Measurements from ENCODE around the gene BANF1.
A peak's percentile ranks its signal among the peaks of the same experiment; 100 is the strongest.
"Not testable (repeated sequence)": the region's sequence is repeated elsewhere in the genome, so short reads cannot be mapped to it uniquely, and the experiment has no call there.

Gene BANF1

DNA sequence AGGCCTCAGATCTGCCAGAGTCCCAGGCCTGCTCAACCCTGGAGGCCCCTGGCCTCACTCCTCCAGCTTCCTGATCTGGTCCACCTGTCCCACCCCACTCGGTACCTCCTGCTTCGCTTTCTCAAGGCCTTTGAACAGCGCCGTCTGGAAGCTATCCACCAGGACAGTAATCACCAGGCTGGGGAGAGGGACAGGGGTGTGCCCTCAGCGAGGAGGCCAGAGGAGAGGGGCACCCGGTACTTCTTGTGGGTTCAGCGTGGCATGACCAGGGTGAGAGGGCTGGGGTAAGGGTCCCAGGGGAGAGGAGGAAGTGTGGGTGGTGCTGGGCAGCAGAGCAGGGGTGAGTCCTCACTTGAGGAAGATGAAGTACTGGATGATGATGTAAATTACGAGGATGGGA, 17.9 kb downstream of the BANF1 start:
- Histone ChIP-seq H3K9me2 (replicated peaks; ENCODE audit: control insufficient read depth, low read length) (no peaks in the 10 kb centered on the region), H3K27me3 (ENCODE audit: control insufficient read depth, low read length) (peaks cover 3% of the 10 kb centered on the region; the same call in 1 of the 2 replicates), H3K27ac (ENCODE audit: low read depth, low read length) (no peak overlapping the region), H3K4me3 (ENCODE audit: low read length) (no peak overlapping the region), H3K36me3 (ENCODE audit: control insufficient read depth, low read length) (no peaks in the 10 kb centered on the region), H4K20me1 (ENCODE audit: control insufficient read depth, insufficient read depth, low read depth, low read length) (no peaks in the 10 kb centered on the region), H3K4me2 (ENCODE audit: low read length) (no peak overlapping the region), H3K9me3 (ENCODE audit: control insufficient read depth, insufficient read depth, low read length) (no peaks in the 10 kb centered on the region), H3K4me1 (ENCODE audit: control insufficient read depth, low read length) (peaks cover 5% of the 10 kb centered on the region; the same call in 1 of the 2 replicates), H3K79me2 (ENCODE audit: control insufficient read depth, low read length) (no peaks in the 10 kb centered on the region), H3F3A (ENCODE audit: control insufficient read depth, insufficient read depth) (no peaks in the 10 kb centered on the region)
- TF ChIP-seq, protein P1, sequence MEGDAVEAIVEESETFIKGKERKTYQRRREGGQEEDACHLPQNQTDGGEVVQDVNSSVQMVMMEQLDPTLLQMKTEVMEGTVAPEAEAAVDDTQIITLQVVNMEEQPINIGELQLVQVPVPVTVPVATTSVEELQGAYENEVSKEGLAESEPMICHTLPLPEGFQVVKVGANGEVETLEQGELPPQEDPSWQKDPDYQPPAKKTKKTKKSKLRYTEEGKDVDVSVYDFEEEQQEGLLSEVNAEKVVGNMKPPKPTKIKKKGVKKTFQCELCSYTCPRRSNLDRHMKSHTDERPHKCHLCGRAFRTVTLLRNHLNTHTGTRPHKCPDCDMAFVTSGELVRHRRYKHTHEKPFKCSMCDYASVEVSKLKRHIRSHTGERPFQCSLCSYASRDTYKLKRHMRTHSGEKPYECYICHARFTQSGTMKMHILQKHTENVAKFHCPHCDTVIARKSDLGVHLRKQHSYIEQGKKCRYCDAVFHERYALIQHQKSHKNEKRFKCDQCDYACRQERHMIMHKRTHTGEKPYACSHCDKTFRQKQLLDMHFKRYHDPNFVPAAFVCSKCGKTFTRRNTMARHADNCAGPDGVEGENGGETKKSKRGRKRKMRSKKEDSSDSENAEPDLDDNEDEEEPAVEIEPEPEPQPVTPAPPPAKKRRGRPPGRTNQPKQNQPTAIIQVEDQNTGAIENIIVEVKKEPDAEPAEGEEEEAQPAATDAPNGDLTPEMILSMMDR (IDR thresholded peaks at IDR 0.05; ENCODE audit: low read depth, low read length, poor library complexity, severe bottlenecking), result no peak
- TF ChIP-seq EZH2phosphoT487 (IDR thresholded peaks at IDR 0.05; ENCODE audit: borderline replicate concordance, low read length), result no peak

- Histone ChIP-seq H3K9me2 (replicated peaks; ENCODE audit: control insufficient read depth, low read length) (no peaks in the 10 kb centered on the region), H3K79me2 (ENCODE audit: control insufficient read depth, low read length) (no peaks in the 10 kb centered on the region), H3K4me2 (ENCODE audit: low read length) (no peak overlapping the region), H4K20me1 (ENCODE audit: control insufficient read depth, insufficient read depth, low read depth, low read length) (no peaks in the 10 kb centered on the region), H3K4me1 (ENCODE audit: control insufficient read depth, low read length) (peaks cover 5% of the 10 kb centered on the region; the same call in 1 of the 2 replicates), H3F3A (ENCODE audit: control insufficient read depth, insufficient read depth) (no peaks in the 10 kb centered on the region), H3K27me3 (ENCODE audit: control insufficient read depth, low read length) (peaks cover 3% of the 10 kb centered on the region; the same call in 1 of the 2 replicates), H3K27ac (ENCODE audit: low read depth, low read length) (no peak overlapping the region), H3K36me3 (ENCODE audit: control insufficient read depth, low read length) (no peaks in the 10 kb centered on the region), H3K4me3 (ENCODE audit: low read length) (no peak overlapping the region), H3K9me3 (ENCODE audit: control insufficient read depth, insufficient read depth, low read length) (no peaks in the 10 kb centered on the region)
- no peak for TF ChIP-seq EZH2phosphoT487 (IDR thresholded peaks at IDR 0.05; ENCODE audit: borderline replicate concordance, low read length)
- TF ChIP-seq, protein P1 (IDR thresholded peaks at IDR 0.05; ENCODE audit: low read depth, low read length, poor library complexity, severe bottlenecking), result no peak
Observed at GRCh38 chr11:66020618-66021357, 18.5 kb downstream of the BANF1 start.

DNA sequence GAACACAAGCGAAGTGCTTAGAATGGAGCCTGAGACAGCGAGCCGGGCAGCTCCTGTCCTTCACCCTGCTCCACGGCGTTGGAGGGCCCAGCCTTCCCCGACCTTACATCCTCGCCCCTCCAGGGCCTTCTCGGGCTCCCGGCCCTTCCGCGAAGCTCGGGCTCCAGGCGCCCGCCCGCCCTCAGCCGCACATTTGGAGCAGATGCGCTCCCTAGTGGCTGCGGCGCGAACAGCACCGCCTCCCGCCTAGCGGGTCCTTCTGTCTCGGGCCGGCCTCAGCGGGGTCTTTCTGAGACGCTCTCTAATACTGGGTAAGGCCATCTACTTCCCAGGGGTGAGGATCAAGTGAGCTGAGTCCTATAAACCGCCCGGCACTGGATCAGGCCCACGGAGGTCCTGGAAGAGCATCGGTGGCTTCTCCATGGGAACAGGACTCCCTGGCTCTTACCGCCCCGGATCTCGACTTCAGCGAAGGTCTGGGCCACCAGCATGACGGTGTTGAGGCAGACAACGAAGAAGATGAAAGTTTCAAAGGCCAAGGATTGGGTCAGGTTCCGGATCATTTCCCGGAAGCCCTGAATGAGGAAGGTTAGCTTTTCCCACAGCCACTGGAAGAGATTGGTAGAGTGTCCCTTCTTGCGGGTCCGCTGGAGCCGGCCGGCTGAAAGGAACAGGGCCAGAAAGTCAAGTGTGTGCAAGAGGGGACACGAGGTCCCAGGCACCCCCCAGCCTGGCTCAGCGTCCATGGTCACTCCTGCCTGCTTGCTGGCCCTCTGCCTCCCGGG, 20.3 kb downstream of the BANF1 start:
- Histone ChIP-seq H3K27ac (ENCODE audit: low read depth, low read length) (no peak overlapping the region), H3K4me3 (ENCODE audit: low read length) (no peak overlapping the region), H3K9me3 (ENCODE audit: control insufficient read depth, insufficient read depth, low read length) (no peaks in the 10 kb centered on the region), H3K79me2 (ENCODE audit: control insufficient read depth, low read length) (no peaks in the 10 kb centered on the region), H3K9me2 (replicated peaks; ENCODE audit: control insufficient read depth, low read length) (no peaks in the 10 kb centered on the region), H3F3A (ENCODE audit: control insufficient read depth, insufficient read depth) (no peaks in the 10 kb centered on the region), H3K4me2 (ENCODE audit: low read length) (peak overlapping the region; percentile 39), H3K27me3 (ENCODE audit: control insufficient read depth, low read length) (peaks cover 3% of the 10 kb centered on the region; the same call in 1 of the 2 replicates), H3K4me1 (ENCODE audit: control insufficient read depth, low read length) (peaks cover 5% of the 10 kb centered on the region; the same call in 1 of the 2 replicates), H4K20me1 (ENCODE audit: control insufficient read depth, insufficient read depth, low read depth, low read length) (no peaks in the 10 kb centered on the region), H3K36me3 (ENCODE audit: control insufficient read depth, low read length) (no peaks in the 10 kb centered on the region)
- TF ChIP-seq, protein P1 (IDR thresholded peaks at IDR 0.05; ENCODE audit: low read depth, low read length, poor library complexity, severe bottlenecking), result peak; percentile 92
- no peak for TF ChIP-seq EZH2phosphoT487 (IDR thresholded peaks at IDR 0.05; ENCODE audit: borderline replicate concordance, low read length)

DNA sequence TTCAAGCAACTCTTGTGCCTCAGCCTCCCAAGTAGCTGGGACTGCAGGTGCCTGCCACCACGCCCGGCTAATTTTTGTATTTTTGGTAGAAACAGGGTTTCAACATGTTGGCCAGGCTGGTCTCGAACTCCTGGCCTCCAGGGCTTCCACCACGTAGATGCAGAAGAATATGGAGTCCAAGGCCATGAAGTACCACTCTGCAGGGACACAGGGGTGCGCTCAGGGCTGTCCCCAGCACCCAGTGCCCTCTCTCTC, 20.8 kb downstream of the BANF1 start:
- not testable (repeated sequence) for H3K4me3 ChIP-seq (ENCODE audit: low read length); H3K4me2 ChIP-seq (ENCODE audit: low read length); H3K36me3 ChIP-seq (ENCODE audit: control insufficient read depth, low read length); H3F3A ChIP-seq (ENCODE audit: control insufficient read depth, insufficient read depth); H4K20me1 ChIP-seq (ENCODE audit: control insufficient read depth, insufficient read depth, low read depth, low read length); H3K9me2 ChIP-seq (replicated peaks; ENCODE audit: control insufficient read depth, low read length); H3K79me2 ChIP-seq (ENCODE audit: control insufficient read depth, low read length); H3K9me3 ChIP-seq (ENCODE audit: control insufficient read depth, insufficient read depth, low read length); H3K27ac ChIP-seq (ENCODE audit: low read depth, low read length); H3K27me3 ChIP-seq (ENCODE audit: control insufficient read depth, low read length); H3K4me1 ChIP-seq (ENCODE audit: control insufficient read depth, low read length)
